A673 (cell line): Measurements from ENCODE around the gene FBN1.

Experiments
- EZH2 ChIP-seq: fragments of 200-600 bp; sonication (generic); IDR thresholded peaks from 2 replicates; pipeline ENCODE4 v1.6.1; 2017; ENCODE audit warnings: borderline replicate concordance, low read depth, mild to moderate bottlenecking, mixed read lengths, antibody characterized with exemption, low read length; ENCODE audit not compliant: poor library complexity, severe bottlenecking
- TF ChIP-seq, protein P1 (sequence below): fragments of 300-800, 200-600 bp; sonication (generic); conservative IDR thresholded peaks from 2 replicates; pipeline ENCODE4 v1.5.1; 2017; ENCODE audit warnings: low read depth, mild to moderate bottlenecking, antibody characterized with exemption, low read length, moderate library complexity, mixed read lengths

- TF ChIP-seq, protein P1, sequence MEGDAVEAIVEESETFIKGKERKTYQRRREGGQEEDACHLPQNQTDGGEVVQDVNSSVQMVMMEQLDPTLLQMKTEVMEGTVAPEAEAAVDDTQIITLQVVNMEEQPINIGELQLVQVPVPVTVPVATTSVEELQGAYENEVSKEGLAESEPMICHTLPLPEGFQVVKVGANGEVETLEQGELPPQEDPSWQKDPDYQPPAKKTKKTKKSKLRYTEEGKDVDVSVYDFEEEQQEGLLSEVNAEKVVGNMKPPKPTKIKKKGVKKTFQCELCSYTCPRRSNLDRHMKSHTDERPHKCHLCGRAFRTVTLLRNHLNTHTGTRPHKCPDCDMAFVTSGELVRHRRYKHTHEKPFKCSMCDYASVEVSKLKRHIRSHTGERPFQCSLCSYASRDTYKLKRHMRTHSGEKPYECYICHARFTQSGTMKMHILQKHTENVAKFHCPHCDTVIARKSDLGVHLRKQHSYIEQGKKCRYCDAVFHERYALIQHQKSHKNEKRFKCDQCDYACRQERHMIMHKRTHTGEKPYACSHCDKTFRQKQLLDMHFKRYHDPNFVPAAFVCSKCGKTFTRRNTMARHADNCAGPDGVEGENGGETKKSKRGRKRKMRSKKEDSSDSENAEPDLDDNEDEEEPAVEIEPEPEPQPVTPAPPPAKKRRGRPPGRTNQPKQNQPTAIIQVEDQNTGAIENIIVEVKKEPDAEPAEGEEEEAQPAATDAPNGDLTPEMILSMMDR: no peak
- no peak for TF ChIP-seq EZH2
Measured at GRCh38 chr15:48603922-48604321, 41.6 kb downstream of the FBN1 start.
